Pancreas (tissue), 10 donors: ENCODE data around the gene ACSF3. TPM values are rescaled to one million over a fixed set of nuclear protein-coding genes. Genes with fewer than 3 reads are reported as not detected.

Source experiments
- ATAC-seq, 4 donors: fragments of 200-7000 bp; cut with Tn5 transposase; one replicate each; pipeline versions ENCODE4 v1.8.0 to v1.9.1; 2020; ENCODE audit warnings: mild to moderate bottlenecking in 4 of 4, moderate library complexity in 4 of 4
- DNase-seq, 6 donors: peaks; one replicate each; pipeline ENCODE4 v3.0.0-alpha.2; 2020
- FAIRE-seq: peaks from 2 replicates; lab custom pipeline; 2012; peaks lifted over from hg19 to GRCh38; lab: Jason Lieb, UNC
- H3K27ac ChIP-seq, 4 donors: fragments of 200-600 bp; sonication (generic); 1 replicate in 3 of 4; 2 replicates in 1 of 4; pipeline versions ENCODE4 v1.5.0 to v1.8.0; 2020
- H3K27me3 ChIP-seq, 4 donors: fragments of 200-600 bp; one replicate each; pipeline ENCODE4 v1.8.0; 2021
- H3K36me3 ChIP-seq, 3 donors: fragments of 200-600 bp; sonication (generic) in 1 of 3; one replicate each; pipeline versions ENCODE4 v1.5.0 to v1.8.0; 2020 to 2021
- H3K4me1 ChIP-seq, 3 donors: fragments of 200-600 bp; one replicate each; pipeline ENCODE4 v1.8.0; 2021
- H3K4me3 ChIP-seq, 4 donors: fragments of 200-600 bp; sonication (generic) in 2 of 4; one replicate each; pipeline versions ENCODE4 v1.5.0 to v1.8.0; 2020 to 2021
- H3K9me3 ChIP-seq, 4 donors: fragments of 200-600 bp; one replicate each; pipeline ENCODE4 v1.8.0; 2021
- WGBS, 2 donors: extraction: QIAGEN DNeasy Blood & Tissue Kit; methylation state at CpG; one replicate each; pipeline ENCODE4 v1.1.7; 2013; 5-methylcytosine and 5-hydroxymethylcytosine counted together
- intact Hi-C, 3 donors: fragments of 100-400 bp; cut with DNase I; formaldehyde crosslinking; loops; one replicate each; pipeline versions ENCODE4 v1.11.1 to v1.14.2; 2022
- polyA plus RNA-seq, 2 donors: library from polyadenylated mRNA; stranded (reverse); fragments of 200-250 nt; gene quantifications; one replicate each; pipeline ENCODE4 v1.2.3, GENCODE V29; 2013
- total RNA-seq, 6 donors: library from RNA; stranded (reverse); fragmentation: NEBNext Ultra II Directional in 4 of 6; extraction: Animal tissue kit (Norgen Biotek cat#: 25700) in 4 of 6; gene quantifications; one replicate each; pipeline versions ENCODE4 v1.2.1 to v1.2.4, GENCODE V29; 2021 to 2023
- TF ChIP-seq, protein P1 (sequence below), 4 donors: fragments of 200-600 bp; sonication (generic) in 3 of 4; IDR thresholded peaks; one replicate each; pipeline versions ENCODE4 v1.5.0 to v1.8.0; 2021; ENCODE audit warnings: antibody characterized with exemption in 4 of 4
- donor health status: healthy with polysubstance abuse.
- donor health status: DM: no; HTN: no; CAD: no; lungs with moderate emphysema.
- donor health status: DM: no; HTN: no; CAD: no.
- donor health status: control.
- donor health status: control.
- donor health status: Bipolar disorder and iron deficiency.
- donor health status: DM: yes; HTN: yes; CAD: no.
- donor health status: DM: no; HTN: no; CAD: no.
- donor health status: DM: no; HTN: no; CAD: no.
- donor health status: DM: yes; HTN: yes; CAD: no.

Gene ACSF3
- total and polyA plus RNA-seq, 8 donors: 17.3 to 36.9 (median 20.8) TPM

DNA sequence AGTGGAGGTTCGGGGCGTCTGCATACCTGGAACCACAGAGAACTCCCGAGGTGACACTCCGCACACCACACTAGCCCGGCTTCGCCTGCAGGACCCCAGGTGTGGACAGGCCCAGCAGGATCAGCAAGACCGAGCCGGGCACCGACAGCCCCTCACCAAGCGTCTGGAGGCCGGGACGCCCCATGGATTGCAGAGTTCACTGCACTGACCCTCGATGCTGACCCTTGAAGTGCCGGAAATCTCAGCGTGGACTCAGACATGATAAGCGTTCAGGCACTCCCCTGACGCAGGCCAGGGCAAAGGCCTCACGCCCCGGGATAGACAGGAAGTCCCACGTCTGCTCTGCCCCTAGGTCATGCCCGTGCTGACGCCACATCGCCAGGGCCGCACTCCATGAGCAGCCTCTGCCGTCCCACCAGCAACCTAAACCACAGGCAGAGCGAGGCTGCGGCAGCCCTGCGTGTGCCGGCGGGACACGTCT is 26.0 kb downstream of the ACSF3 start:
- FAIRE-seq (no peak), DNase-seq (peak in 2 of 6 donors; percentile 54 to 67), ATAC-seq (no peak)
- 89 to 94% methylated on average over 31 of the region's 31 CpGs for WGBS, 2 donors
- Histone ChIP-seq H3K27ac (no peak overlapping the region), H3K4me3 (no peak overlapping the region), H3K36me3 (peaks cover 0 to 20% (median 0%) of the 10 kb centered on the region in 3 donors), H3K9me3 (no peaks in the 10 kb centered on the region), H3K4me1 (no peaks in the 10 kb centered on the region), H3K27me3 (no peaks in the 10 kb centered on the region)
- TF ChIP-seq, protein P1, sequence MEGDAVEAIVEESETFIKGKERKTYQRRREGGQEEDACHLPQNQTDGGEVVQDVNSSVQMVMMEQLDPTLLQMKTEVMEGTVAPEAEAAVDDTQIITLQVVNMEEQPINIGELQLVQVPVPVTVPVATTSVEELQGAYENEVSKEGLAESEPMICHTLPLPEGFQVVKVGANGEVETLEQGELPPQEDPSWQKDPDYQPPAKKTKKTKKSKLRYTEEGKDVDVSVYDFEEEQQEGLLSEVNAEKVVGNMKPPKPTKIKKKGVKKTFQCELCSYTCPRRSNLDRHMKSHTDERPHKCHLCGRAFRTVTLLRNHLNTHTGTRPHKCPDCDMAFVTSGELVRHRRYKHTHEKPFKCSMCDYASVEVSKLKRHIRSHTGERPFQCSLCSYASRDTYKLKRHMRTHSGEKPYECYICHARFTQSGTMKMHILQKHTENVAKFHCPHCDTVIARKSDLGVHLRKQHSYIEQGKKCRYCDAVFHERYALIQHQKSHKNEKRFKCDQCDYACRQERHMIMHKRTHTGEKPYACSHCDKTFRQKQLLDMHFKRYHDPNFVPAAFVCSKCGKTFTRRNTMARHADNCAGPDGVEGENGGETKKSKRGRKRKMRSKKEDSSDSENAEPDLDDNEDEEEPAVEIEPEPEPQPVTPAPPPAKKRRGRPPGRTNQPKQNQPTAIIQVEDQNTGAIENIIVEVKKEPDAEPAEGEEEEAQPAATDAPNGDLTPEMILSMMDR (IDR thresholded peaks at IDR 0.05): no peak
- intact Hi-C loops: no loop called here

DNA sequence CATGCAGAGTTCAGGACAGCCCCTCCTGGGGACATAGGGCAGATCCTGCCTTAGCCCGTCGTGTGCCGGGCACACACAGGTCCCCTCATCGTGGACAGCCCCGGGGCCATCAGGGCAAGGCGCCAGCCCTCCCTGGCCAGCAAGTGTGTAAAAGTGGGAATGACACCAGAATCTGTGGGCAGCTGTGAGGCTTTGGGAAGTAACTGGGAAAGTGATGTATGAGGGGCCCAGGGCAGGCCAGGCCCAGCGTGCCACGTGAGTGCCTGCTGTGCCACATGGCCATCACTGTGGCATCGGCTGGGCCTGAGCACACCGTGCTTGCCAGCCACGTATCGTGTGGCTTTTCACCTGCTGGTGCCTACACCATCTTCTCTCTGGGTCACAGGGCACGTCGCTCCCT is 26.6 kb downstream of the ACSF3 start:
- H3K27me3 ChIP-seq: no peaks in the 10 kb centered on the region
- H3K4me3 ChIP-seq: no peak overlapping the region
- WGBS, 2 donors: 94 to 98% methylated on average over 13 to 14 of the region's 14 CpGs
- no peaks in the 10 kb centered on the region for H3K9me3 ChIP-seq
- no peaks in the 10 kb centered on the region for H3K4me1 ChIP-seq
- H3K36me3 ChIP-seq: peaks cover 0 to 20% (median 0%) of the 10 kb centered on the region in 3 donors
- DNase-seq: peak in 2 of 6 donors; percentile 46 to 50
- intact Hi-C loops: no loop called here
- TF ChIP-seq, protein P1 (IDR thresholded peaks at IDR 0.05): no peak
- H3K27ac ChIP-seq: no peak overlapping the region
- no peak for ATAC-seq
- no peak for FAIRE-seq

DNA sequence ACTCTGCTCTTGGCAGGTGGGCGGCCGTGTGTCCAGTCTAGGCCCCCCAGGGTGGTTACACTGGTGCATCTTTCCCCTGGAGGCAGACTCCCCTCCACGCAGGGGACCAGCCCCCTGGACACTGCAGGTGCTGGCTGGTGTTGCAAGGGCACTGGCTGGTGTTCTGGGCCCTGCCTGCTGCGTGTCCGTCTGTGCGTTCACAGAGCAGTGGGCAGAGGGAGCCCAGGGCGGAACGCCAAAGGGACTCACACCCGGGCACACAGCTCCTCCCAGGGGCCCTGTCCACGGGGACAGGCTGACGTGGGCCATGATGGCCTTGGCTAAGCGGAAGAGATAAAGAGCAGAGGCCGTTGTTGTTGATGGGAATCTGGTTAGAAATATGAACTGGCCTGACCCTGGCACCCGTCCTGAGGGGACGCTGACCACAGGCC is 27.3 kb downstream of the ACSF3 start:
- Histone ChIP-seq H3K27ac (no peak overlapping the region), H3K9me3 (no peaks in the 10 kb centered on the region), H3K27me3 (no peaks in the 10 kb centered on the region), H3K4me3 (no peak overlapping the region), H3K36me3 (peaks cover 0 to 16% (median 0%) of the 10 kb centered on the region in 3 donors), H3K4me1 (no peaks in the 10 kb centered on the region)
- DNase-seq (peak in 2 of 6 donors; percentile 43 to 64), FAIRE-seq (no peak), ATAC-seq (no peak)
- WGBS, 2 donors: 79 to 81% methylated on average over 15 of the region's 15 CpGs
- intact Hi-C loops: no loop called here
- TF ChIP-seq, protein P1 (IDR thresholded peaks at IDR 0.05): no peak

DNA sequence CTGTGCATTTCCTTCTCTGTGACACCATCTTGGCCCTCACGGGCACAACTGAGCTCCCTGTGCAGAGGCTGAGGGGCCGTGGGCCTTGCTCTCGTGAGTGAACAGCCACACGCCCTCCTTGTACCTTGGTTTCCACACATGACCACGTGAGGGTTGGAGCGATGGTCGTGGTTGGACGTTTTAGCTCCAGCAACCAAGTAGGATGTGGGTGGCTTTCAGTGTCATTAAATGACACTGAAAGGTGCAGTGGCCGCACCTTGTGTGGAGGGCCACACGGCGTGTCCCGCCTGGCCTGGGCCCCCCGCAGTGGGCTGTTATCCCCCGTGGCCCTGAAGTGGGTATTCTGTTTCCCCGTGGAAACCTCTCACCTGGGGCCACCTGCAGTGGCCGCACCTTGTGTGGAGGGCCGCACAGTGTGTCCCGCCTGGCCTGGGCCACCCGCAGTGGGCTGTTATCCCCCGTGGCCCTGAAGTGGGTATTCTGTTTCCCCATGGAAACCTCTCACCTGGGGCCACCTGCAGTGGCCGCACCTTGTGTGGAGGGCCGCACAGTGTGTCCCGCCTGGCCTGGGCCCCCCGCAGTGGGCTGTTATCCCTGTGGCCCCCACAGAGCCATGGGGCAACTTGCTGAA is 28.2 kb downstream of the ACSF3 start:
- Histone ChIP-seq H3K36me3 (peaks cover 0 to 13% (median 0%) of the 10 kb centered on the region in 3 donors), H3K27ac (no peak overlapping the region), H3K4me1 (no peaks in the 10 kb centered on the region), H3K9me3 (no peaks in the 10 kb centered on the region), H3K27me3 (no peaks in the 10 kb centered on the region), H3K4me3 (no peak overlapping the region)
- no peak for ATAC-seq
- 89 to 95% methylated on average over 21 to 24 of the region's 24 CpGs for WGBS, 2 donors
- intact Hi-C loops: no loop called here
- TF ChIP-seq, protein P1 (IDR thresholded peaks at IDR 0.05): no peak
- peak in 1 of 6 donors; percentile 21 for DNase-seq
- FAIRE-seq: no peak

DNA sequence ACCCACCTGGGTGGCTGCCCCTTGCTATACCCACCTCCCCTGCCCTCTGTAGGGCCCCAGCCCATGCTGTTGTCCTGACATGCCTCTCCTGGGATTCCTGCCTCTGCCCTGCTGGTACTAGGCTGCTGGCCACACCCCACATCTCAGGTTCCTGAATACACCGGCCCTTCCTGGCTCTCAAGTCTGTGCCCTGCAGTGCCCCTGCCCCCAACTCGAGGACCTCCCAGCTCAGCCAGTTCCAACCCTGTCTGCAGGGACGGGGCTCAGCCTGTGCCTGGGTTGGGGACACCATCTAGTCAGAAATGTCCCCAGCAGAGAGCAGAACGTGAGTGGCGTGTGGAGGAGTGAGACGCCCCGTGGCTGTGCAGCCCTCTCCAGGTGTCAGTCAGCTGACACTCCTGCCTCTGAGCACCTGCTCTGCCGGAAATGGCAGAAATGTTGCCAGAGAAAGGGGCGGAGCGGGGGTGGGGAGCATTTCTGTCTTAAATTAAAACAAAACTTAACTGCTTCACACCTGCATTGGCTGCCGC is 28.7 kb downstream of the ACSF3 start:
- H3K4me1 ChIP-seq: no peaks in the 10 kb centered on the region
- intact Hi-C loops: no loop called here
- 77 to 85% methylated on average over 11 of the region's 11 CpGs for WGBS, 2 donors
- TF ChIP-seq, protein P1 (IDR thresholded peaks at IDR 0.05): no peak
- no peaks in the 10 kb centered on the region for H3K27me3 ChIP-seq
- no peak overlapping the region for H3K27ac ChIP-seq
- H3K4me3 ChIP-seq: no peak overlapping the region
- H3K9me3 ChIP-seq: no peaks in the 10 kb centered on the region
- ATAC-seq (peak in 1 of 4 donors; percentile 45), FAIRE-seq (no peak), DNase-seq (peak in 2 of 6 donors; percentile 42 to 45)
- H3K36me3 ChIP-seq: peaks cover 0 to 13% (median 0%) of the 10 kb centered on the region in 3 donors
